ENCODE data around the gene RHBDD1. TPM values are rescaled to one million over a fixed set of nuclear protein-coding genes. Genes with fewer than 3 reads are reported as not detected.

The RHBDD1 gene
- total RNA-seq, 2 donors from 2014 or later, result 7.9 to 9.9 TPM

DNA sequence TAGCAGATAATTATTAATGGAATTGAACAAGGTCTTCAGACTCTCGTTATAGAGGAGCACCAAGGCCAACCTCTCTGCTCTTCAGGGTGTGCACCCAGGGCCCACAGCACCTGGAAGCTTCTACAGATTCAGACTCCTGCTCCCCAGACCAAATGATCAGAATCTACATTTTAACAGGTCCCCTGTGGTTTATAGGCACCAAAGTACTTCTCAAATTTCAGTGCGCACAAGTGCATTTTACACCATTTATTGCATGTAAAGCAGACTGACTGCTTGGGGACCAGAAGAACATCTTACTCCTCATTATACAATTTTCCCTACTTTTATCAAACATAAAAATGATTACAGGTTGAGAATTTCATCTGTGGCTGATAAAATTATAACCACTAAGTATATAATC is 164.3 kb downstream of the RHBDD1 start:
- Histone ChIP-seq H3K4me3 (no peak overlapping the region), H3K36me3 (replicated peaks in 1 of 2; ENCODE audit: insufficient read depth in 1 of 2, low read depth in 2 of 2) (no peaks in the 10 kb centered on the region), H3K4me1 (no peaks in the 10 kb centered on the region), H3K27ac (no peak overlapping the region), H3K9me3 (no peaks in the 10 kb centered on the region), H3K27me3 (no peaks in the 10 kb centered on the region)
- intact Hi-C loops (cut with DNase I), result no loop called here
- TF ChIP-seq, protein P1, sequence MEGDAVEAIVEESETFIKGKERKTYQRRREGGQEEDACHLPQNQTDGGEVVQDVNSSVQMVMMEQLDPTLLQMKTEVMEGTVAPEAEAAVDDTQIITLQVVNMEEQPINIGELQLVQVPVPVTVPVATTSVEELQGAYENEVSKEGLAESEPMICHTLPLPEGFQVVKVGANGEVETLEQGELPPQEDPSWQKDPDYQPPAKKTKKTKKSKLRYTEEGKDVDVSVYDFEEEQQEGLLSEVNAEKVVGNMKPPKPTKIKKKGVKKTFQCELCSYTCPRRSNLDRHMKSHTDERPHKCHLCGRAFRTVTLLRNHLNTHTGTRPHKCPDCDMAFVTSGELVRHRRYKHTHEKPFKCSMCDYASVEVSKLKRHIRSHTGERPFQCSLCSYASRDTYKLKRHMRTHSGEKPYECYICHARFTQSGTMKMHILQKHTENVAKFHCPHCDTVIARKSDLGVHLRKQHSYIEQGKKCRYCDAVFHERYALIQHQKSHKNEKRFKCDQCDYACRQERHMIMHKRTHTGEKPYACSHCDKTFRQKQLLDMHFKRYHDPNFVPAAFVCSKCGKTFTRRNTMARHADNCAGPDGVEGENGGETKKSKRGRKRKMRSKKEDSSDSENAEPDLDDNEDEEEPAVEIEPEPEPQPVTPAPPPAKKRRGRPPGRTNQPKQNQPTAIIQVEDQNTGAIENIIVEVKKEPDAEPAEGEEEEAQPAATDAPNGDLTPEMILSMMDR (IDR thresholded peaks at IDR 0.05), result no peak
- no peak for TF ChIP-seq POLR2A (IDR thresholded peaks at IDR 0.05)
- DNase-seq (no peak), ATAC-seq (no peak)
- WGBS, 2 donors, result 79 to 82% methylated on average over 2 of the region's 2 CpGs

DNA sequence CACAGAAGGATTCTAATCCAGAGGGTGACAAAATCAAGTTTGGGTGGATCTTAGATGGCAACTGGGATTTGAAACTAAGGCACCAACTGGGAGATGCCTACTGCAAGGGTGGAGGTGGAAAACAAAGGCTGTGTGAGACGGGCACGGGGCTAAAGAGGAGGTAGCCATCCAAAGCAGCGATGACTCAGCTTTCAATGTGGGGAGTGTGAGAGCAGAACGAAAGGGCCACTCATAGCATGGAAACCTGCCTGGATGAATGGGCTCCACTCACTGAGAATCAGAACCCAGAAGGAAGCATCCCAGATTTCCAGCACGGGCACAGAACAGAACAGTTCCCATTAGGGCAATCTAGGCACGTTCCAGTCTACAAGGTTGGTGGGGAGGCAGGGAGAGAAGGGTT is 168.6 kb downstream of the RHBDD1 start:
- H3K27me3 ChIP-seq, result no peaks in the 10 kb centered on the region
- ATAC-seq (no peak), DNase-seq (no peak)
- no peak overlapping the region for H3K27ac ChIP-seq
- H3K36me3 ChIP-seq (replicated peaks in 1 of 2; ENCODE audit: insufficient read depth in 1 of 2, low read depth in 2 of 2), result no peaks in the 10 kb centered on the region
- intact Hi-C loops (cut with DNase I), result no loop called here
- no peaks in the 10 kb centered on the region for H3K4me1 ChIP-seq
- 88% methylated on average over 6 of the region's 6 CpGs for WGBS, 2 donors
- H3K4me3 ChIP-seq, result no peak overlapping the region
- H3K9me3 ChIP-seq, result no peaks in the 10 kb centered on the region
- TF ChIP-seq POLR2A (IDR thresholded peaks at IDR 0.05), result no peak
- TF ChIP-seq, protein P1 (IDR thresholded peaks at IDR 0.05), result no peak

DNA sequence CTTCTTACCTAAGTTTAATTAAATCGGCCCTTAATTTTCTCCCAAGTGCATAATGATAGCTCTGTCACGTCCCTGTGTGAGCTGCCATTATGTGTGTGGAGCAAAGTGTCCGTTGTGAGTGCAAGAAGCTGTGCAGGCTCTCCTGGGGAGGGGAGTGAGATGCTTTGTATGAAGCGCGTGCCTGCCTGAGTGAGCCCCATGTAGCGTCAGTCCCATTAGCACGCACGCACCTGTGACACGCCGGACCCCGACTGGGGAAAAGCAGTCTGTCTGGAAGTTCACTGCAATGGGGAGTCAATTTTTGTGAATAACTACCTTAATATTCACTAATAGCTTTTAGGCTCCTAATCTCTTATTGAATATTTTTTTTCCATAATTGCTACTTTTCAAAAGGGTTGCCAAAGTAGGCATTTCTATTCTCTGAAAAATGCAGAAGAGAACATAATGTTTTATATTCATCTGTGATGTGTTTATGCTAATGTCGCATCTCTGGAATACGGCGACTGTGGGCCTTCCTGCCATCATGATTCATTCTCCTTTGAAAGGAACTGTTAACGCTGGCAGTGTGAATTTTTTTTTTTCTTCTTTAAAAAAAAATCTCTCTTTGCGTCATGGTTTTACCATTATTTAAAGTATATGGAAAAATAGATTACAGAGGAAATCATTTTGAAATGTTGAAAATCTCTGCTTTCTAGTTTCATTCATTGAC is 170.5 kb downstream of the RHBDD1 start:
- Histone ChIP-seq H3K4me3 (no peak overlapping the region), H3K4me1 (no peaks in the 10 kb centered on the region), H3K36me3 (replicated peaks in 1 of 2; ENCODE audit: insufficient read depth in 1 of 2, low read depth in 2 of 2) (no peaks in the 10 kb centered on the region), H3K9me3 (no peaks in the 10 kb centered on the region), H3K27ac (no peak overlapping the region), H3K27me3 (no peaks in the 10 kb centered on the region)
- intact Hi-C loops (cut with DNase I), result no loop called here
- WGBS, 2 donors, result 87 to 91% methylated on average over 16 of the region's 16 CpGs
- DNase-seq (no peak), ATAC-seq (no peak)
- no peak for TF ChIP-seq POLR2A (IDR thresholded peaks at IDR 0.05)
- TF ChIP-seq, protein P1 (IDR thresholded peaks at IDR 0.05), result no peak

DNA sequence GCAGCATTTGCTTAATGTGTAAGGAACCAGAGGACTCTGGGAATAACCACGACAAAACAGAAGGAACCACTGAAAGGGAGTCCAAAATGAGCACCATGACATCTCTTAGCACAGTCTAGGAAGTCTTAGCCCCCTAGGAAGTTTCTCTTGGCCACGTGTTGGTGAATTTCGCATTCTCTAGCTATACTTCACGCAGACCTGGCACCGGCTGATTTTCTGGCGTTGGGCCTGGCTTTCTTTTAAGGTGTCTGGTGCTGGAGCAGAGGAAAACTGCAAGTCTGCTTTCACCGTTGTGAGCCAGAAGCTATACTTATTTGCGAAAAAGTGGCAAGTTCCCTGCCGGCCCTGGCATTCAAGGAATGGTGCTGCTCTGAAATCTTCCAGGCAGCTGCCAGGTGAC is 171.3 kb downstream of the RHBDD1 start:
- Histone ChIP-seq H3K36me3 (replicated peaks in 1 of 2; ENCODE audit: insufficient read depth in 1 of 2, low read depth in 2 of 2) (no peaks in the 10 kb centered on the region), H3K27me3 (no peaks in the 10 kb centered on the region), H3K27ac (no peak overlapping the region), H3K4me3 (no peak overlapping the region), H3K9me3 (no peaks in the 10 kb centered on the region), H3K4me1 (no peaks in the 10 kb centered on the region)
- 86 to 88% methylated on average over 7 to 9 of the region's 9 CpGs for WGBS, 2 donors
- intact Hi-C loops (cut with DNase I), result no loop called here
- no peak for ATAC-seq
- DNase-seq, result no peak
- TF ChIP-seq, protein P1 (IDR thresholded peaks at IDR 0.05), result no peak
- TF ChIP-seq POLR2A (IDR thresholded peaks at IDR 0.05), result no peak

DNA sequence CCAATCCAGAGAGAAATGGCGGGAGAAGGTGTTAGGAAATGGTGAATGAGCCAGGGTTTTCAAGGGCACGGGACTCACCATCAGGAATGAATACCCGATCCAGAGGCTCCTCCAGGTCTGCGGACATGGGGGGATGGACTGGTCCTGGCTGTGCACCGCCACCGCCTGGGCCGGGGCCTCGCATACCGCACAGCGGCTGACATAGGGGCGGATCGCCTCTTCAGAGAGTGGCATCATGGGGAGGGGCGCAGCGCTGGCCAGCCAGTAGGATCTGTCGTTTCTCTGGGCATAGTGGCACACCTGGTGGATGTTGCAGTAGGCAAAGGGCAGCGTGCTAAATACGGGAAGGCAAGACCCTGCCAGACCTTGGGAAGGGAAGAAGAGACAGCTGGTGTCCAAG is 172.1 kb downstream of the RHBDD1 start:
- no peaks in the 10 kb centered on the region for H3K4me1 ChIP-seq
- no peak overlapping the region for H3K27ac ChIP-seq
- TF ChIP-seq POLR2A (IDR thresholded peaks at IDR 0.05), result no peak
- TF ChIP-seq, protein P1 (IDR thresholded peaks at IDR 0.05), result no peak
- H3K4me3 ChIP-seq, result no peak overlapping the region
- no peaks in the 10 kb centered on the region for H3K9me3 ChIP-seq
- no peak for DNase-seq
- H3K36me3 ChIP-seq (replicated peaks in 1 of 2; ENCODE audit: insufficient read depth in 1 of 2, low read depth in 2 of 2), result no peaks in the 10 kb centered on the region
- H3K27me3 ChIP-seq, result no peaks in the 10 kb centered on the region
- 94 to 95% methylated on average over 17 of the region's 17 CpGs for WGBS, 2 donors
- ATAC-seq, result no peak
- intact Hi-C loops (cut with DNase I), result no loop called here
